GM12865 (cell line): ENCODE results near the gene MRPL12.

Experiments used
- DNase-seq: peaks from one replicate; pipeline ENCODE4 v3.0.0; 2010; ENCODE audit warnings: low read depth
- H3K4me3 ChIP-seq: 2 replicates; pipeline ENCODE4 v1.5.1; 2011; ENCODE audit warnings: mild to moderate bottlenecking, low read depth, low read length, control low read depth
- CTCF ChIP-seq: IDR thresholded peaks from 2 replicates; pipeline ENCODE4 v1.5.1; 2011; ENCODE audit warnings: low read length, control low read depth, low read depth, inconsistent platforms; ENCODE audit not compliant: insufficient read depth; ENCODE audit errors: missing control alignments

The MRPL12 gene

GRCh38 chr17:81722184-81723120 lies 19.3 kb downstream of the MRPL12 start:
- no peak for TF ChIP-seq CTCF
- no peak for DNase-seq
- H3K4me3 ChIP-seq = no peak overlapping the region

GRCh38 chr17:81723651-81724209 lies 20.6 kb downstream of the MRPL12 start:
- no peak overlapping the region for H3K4me3 ChIP-seq
- no peak for DNase-seq
- no peak for TF ChIP-seq CTCF

GRCh38 chr17:81725439-81725838 lies 22.3 kb downstream of the MRPL12 start:
- no peak overlapping the region for H3K4me3 ChIP-seq
- no peak for DNase-seq
- TF ChIP-seq CTCF = no peak

- DNase-seq = no peak
- no peak overlapping the region for H3K4me3 ChIP-seq
- no peak for TF ChIP-seq CTCF
Observed at GRCh38 chr17:81726004-81726403, 22.8 kb downstream of the MRPL12 start.

- TF ChIP-seq CTCF = no peak
- H3K4me3 ChIP-seq = no peak overlapping the region
- DNase-seq = no peak
Observed at GRCh38 chr17:81727324-81728031, 24.3 kb downstream of the MRPL12 start.

- DNase-seq = peak; percentile 70
- no peak overlapping the region for H3K4me3 ChIP-seq
- TF ChIP-seq CTCF = peak; percentile 89
Observed at GRCh38 chr17:81733507-81734404, 30.6 kb downstream of the MRPL12 start.
